GM12864 (cell line): Measurements from ENCODE around the gene EGFLAM.

Experiments
- DNase-seq: peaks from one replicate; pipeline ENCODE4 v3.0.0-alpha.2; 2011; ENCODE audit warnings: low read depth
- H3K4me3 ChIP-seq: 2 replicates; pipeline ENCODE4 v1.5.1; 2011; ENCODE audit warnings: mild to moderate bottlenecking, low read depth, low read length, control low read depth
- TF ChIP-seq, protein P1 (sequence below): IDR thresholded peaks from 2 replicates; pipeline ENCODE4 v1.5.1; 2011; ENCODE audit warnings: low read depth, mild to moderate bottlenecking, moderate library complexity, low read length, control low read depth, inconsistent platforms; ENCODE audit errors: missing control alignments

The EGFLAM gene

DNA sequence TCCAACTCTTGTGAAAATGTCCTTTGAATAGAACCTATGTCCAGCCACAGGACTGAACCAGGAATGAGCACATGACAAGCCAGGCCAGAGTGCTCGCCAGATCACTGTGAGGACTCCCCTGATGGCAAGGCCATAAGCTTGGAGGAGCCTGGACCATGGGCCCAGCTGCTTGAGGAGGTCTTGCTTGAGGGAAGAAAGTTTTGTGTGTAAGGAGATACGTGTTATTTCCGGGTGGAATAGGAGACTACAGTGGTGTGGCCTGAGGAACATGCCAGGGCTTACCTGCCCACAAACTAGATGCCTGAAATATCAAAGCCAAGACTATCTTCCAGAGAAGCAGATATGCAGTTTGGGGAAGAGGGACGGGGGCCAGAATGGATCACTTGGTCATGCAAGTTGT lies 213.3 kb downstream of the EGFLAM start:
- TF ChIP-seq, protein P1, sequence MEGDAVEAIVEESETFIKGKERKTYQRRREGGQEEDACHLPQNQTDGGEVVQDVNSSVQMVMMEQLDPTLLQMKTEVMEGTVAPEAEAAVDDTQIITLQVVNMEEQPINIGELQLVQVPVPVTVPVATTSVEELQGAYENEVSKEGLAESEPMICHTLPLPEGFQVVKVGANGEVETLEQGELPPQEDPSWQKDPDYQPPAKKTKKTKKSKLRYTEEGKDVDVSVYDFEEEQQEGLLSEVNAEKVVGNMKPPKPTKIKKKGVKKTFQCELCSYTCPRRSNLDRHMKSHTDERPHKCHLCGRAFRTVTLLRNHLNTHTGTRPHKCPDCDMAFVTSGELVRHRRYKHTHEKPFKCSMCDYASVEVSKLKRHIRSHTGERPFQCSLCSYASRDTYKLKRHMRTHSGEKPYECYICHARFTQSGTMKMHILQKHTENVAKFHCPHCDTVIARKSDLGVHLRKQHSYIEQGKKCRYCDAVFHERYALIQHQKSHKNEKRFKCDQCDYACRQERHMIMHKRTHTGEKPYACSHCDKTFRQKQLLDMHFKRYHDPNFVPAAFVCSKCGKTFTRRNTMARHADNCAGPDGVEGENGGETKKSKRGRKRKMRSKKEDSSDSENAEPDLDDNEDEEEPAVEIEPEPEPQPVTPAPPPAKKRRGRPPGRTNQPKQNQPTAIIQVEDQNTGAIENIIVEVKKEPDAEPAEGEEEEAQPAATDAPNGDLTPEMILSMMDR, result no peak
- H3K4me3 ChIP-seq, result no peak overlapping the region
- DNase-seq, result no peak

DNA sequence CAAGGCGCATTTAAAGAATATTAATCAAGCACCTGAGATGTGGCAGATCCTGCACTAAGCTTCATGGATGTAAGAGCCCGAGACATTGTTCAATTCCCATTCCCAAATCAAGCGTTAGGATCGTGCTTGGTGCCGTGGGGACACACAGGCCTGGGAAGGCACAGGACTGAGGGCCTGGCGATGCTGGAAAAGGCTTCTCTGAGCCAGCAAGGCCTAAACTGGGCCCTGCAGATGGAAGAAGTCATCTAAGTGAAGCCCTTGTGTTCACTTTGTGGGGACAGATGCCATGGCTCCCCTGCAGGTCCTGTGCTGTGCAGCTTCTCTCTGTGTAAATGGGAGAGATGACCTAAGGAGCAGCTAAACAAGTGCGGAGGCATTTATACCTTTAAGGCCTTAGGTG lies 214.2 kb downstream of the EGFLAM start:
- DNase-seq, result no peak
- H3K4me3 ChIP-seq, result no peak overlapping the region
- TF ChIP-seq, protein P1, result no peak

DNA sequence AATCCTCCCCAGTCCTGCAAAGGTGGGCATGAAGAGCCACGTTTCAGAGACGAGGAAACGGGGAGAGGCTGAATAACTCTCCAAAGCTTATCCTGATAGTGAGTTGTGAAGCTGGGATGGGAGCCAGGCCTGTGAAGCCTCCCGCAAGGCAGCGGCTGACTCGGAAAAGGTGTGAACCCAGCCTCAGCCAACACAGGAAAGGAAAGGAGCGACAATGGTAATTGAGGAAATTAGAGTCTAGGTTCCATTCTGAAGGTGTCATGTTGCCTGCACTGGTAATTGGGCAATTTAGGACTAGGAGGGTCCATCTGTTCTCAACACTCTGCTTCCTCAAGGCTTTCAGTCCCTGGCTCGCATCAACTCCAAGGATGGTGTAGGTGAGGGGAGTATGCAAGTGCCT lies 214.6 kb downstream of the EGFLAM start:
- no peak for DNase-seq
- TF ChIP-seq, protein P1, result no peak

DNA sequence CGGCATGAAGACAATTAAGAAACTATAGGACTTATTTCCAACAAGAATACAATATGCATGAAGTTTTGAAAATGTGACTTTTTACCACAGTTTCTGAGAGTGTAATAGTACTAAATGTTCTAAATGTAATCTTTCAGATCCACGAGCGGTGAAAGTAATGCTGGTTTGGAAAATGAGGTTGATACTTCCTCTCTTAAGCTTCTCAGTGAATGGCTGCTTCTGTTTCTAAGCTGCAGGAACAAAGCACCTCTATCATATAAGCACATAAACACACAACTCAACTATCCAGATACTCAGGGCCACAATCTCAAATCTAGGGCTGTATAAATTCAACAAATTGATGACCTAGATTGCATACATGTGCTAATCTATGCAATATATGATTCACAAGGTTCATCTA lies 219.8 kb downstream of the EGFLAM start:
- DNase-seq, result no peak
- TF ChIP-seq, protein P1, result no peak
- H3K4me3 ChIP-seq, result no peak overlapping the region

More for the DNA sequence above, 214.6 kb downstream of the EGFLAM start:
- no peak overlapping the region for H3K4me3 ChIP-seq

DNA sequence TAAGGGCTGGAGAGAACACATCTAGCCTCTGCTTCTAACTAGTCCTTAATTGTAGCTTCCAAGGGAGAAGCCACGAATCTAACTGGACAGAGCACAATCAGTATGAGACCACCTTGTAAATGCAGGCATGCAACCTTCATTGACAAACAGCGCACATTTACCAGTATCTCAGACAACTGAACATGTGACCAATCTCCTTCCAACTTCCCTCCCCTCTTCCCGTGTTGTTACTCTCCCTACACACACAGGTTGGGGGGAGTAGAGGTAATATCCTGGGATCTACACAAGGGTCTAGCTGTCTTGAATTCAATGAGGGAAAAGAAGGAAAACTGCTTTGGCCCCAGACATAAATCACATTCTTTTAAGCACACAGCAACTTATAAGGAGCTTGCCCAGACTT lies 220.5 kb downstream of the EGFLAM start:
- DNase-seq, result no peak
- H3K4me3 ChIP-seq, result no peak overlapping the region
- TF ChIP-seq, protein P1, result no peak

DNA sequence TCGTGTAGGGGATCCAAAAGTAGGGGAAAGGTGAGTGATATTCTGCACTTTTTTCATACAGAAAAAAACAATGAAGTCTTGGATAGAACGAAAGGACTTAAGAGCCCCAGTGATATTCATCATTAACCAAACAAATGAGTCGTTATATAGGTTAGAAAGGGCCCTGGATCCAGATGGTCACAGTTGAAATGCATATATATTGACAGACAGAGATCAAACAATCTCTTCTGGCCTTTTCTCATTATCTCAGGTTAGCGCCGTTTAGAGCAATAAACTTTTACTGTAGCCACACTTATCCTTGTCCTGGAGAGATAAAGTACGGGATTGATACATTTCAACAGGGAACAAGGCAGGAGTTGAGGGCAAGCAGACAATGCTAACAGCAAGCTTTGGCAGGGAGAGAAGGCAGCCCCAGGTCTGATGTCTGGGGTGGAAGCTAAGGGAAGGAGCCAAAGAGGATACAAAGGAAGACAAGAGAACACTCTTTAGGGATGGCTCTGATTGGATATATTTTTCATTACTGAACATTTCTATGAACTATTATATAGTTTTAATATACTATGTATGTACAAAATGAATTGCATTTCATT lies 221.1 kb downstream of the EGFLAM start:
- TF ChIP-seq, protein P1, result no peak
- no peak overlapping the region for H3K4me3 ChIP-seq
- no peak for DNase-seq

DNA sequence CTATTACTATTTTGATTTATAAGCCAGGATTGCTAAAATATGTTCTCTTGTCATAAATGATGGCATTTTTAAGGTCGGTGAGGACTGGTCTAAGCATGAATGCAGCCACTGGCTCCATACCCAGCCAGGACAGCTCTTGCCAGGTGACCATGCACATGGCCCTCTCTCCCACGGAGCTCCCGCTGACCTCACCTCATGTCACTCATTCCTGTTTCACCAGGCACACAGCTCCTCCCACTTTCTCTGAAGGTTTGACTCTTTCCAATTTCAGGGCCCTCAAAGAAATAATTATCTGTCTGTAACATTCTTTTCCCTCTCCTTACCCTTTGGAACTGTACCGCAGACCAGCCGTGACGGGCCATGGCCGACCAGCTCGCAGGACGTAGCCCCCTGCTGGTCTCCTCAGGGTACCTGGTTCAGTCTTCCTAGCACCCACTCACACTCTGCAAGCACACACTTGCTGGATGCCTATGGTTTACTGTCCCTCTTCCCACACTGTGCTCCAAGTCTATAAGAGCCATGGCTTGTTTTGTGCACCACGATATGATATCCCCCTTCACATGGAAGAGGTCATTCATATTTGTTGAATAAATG lies 225.5 kb downstream of the EGFLAM start:
- H3K4me3 ChIP-seq, result no peak overlapping the region
- TF ChIP-seq, protein P1, result peak; percentile 24
- DNase-seq, result no peak
